CD4-positive, alpha-beta T cell (primary cell): ENCODE data around the gene AGAP1. TPM values are rescaled to one million over a fixed set of nuclear protein-coding genes. Genes with fewer than 3 reads are reported as not detected.

ENCODE experiments used
- ATAC-seq: fragments of 200-7000 bp; cut with Tn5 transposase; one replicate; pipeline ENCODE4 v1.10.0; 2022; ENCODE audit warnings: mild to moderate bottlenecking; ENCODE audit not compliant: poor library complexity
- CTCF ChIA-PET: fragments of 350-600 bp; sonication (Branson Sonifier 250); formaldehyde crosslinking; loops from one replicate; lab custom pipeline; 2021; ENCODE audit warnings: antibody characterized with exemption, inconsistent platforms; lab: Charles Lee
- POLR2A ChIA-PET: fragments of 350-600 bp; sonication (Branson Sonifier 250); formaldehyde crosslinking; loops from one replicate; lab custom pipeline; 2021; ENCODE audit warnings: antibody characterized with exemption, inconsistent platforms; lab: Charles Lee
- DNase-seq, 14 experiments: peaks; one replicate each; pipeline ENCODE4 v3.0.0-alpha.2; 2013 to 2020; ENCODE audit warnings: mixed read lengths in 2 of 14
- H3K27ac ChIP-seq, 2 donors: one replicate each; pipeline versions ENCODE4 v1.5.1 to v1.7.0; 2013; ENCODE audit warnings: low read length in 2 of 2, low read depth in 1 of 2, mild to moderate bottlenecking in 1 of 2
- H3K27me3 ChIP-seq, 2 experiments: 1 replicate in 1 of 2; 2 replicates in 1 of 2; pipeline versions ENCODE4 v1.6.1 to v1.7.0; 2013; ENCODE audit warnings: low read length in 2 of 2, control low read depth in 1 of 2, mild to moderate bottlenecking in 1 of 2, moderate library complexity in 1 of 2; ENCODE audit not compliant: insufficient read depth in 2 of 2, control insufficient read depth in 1 of 2
- H3K36me3 ChIP-seq: one replicate; pipeline ENCODE4 v1.6.1; 2013; ENCODE audit warnings: low read length, control low read depth; ENCODE audit not compliant: insufficient read depth
- H3K4me1 ChIP-seq: one replicate; pipeline ENCODE4 v1.6.1; 2013; ENCODE audit warnings: low read length, control low read depth; ENCODE audit not compliant: insufficient read depth
- H3K4me3 ChIP-seq: one replicate; pipeline ENCODE4 v1.5.1; 2013; ENCODE audit warnings: mild to moderate bottlenecking, low read length, moderate library complexity
- H3K9me3 ChIP-seq, 2 experiments: 1 replicate in 1 of 2; 2 replicates in 1 of 2; pipeline versions ENCODE4 v1.6.1 to v1.7.0; 2013; ENCODE audit warnings: low read length in 2 of 2, mild to moderate bottlenecking in 2 of 2, control low read depth in 1 of 2, moderate library complexity in 1 of 2; ENCODE audit not compliant: control insufficient read depth in 1 of 2, insufficient read depth in 1 of 2
- H3K27ac Mint-ChIP-seq: one replicate; pipeline ENCODE4 v1.8.0; 2020; ENCODE audit warnings: mixed read lengths
- H3K27me3 Mint-ChIP-seq: one replicate; pipeline ENCODE4 v1.8.0; 2021; ENCODE audit warnings: mixed read lengths
- H3K36me3 Mint-ChIP-seq: one replicate; pipeline ENCODE4 v1.8.0; 2021; ENCODE audit warnings: low read depth, mixed read lengths
- H3K4me1 Mint-ChIP-seq: one replicate; pipeline ENCODE4 v1.8.0; 2021; ENCODE audit warnings: low read depth, mixed read lengths
- H3K4me3 Mint-ChIP-seq: one replicate; pipeline ENCODE4 v1.8.0; 2020; ENCODE audit warnings: mild to moderate bottlenecking, mixed read lengths
- H3K9me3 Mint-ChIP-seq: one replicate; pipeline ENCODE4 v1.8.0; 2020; ENCODE audit warnings: mixed read lengths
- intact Hi-C, 2 experiments: fragments of 100-400 bp; cut with DNase I in 1 of 2; cut with micrococcal nuclease in 1 of 2; formaldehyde crosslinking; loops; one replicate each; pipeline versions ENCODE4 v1.15.1 to v1.9.0; 2023 to 2025; cut with DNase I, micrococcal nuclease
- total RNA-seq, 174 experiments: library from RNA in 2 of 174; stranded (reverse) in 2 of 174; gene quantifications; one replicate each; pipeline ENCODE4 v1.2.3 and lab custom pipeline; 2021 to 2026
- TF ChIP-seq, protein P1 (sequence below): fragments of 200-600 bp; IDR thresholded peaks from one replicate; pipeline ENCODE4 v1.8.0; 2022; ENCODE audit warnings: antibody characterized with exemption, mild to moderate bottlenecking

The AGAP1 gene
- total RNA-seq, 2 experiments from 2014 or later: 2.6 to 3.1 TPM

DNA sequence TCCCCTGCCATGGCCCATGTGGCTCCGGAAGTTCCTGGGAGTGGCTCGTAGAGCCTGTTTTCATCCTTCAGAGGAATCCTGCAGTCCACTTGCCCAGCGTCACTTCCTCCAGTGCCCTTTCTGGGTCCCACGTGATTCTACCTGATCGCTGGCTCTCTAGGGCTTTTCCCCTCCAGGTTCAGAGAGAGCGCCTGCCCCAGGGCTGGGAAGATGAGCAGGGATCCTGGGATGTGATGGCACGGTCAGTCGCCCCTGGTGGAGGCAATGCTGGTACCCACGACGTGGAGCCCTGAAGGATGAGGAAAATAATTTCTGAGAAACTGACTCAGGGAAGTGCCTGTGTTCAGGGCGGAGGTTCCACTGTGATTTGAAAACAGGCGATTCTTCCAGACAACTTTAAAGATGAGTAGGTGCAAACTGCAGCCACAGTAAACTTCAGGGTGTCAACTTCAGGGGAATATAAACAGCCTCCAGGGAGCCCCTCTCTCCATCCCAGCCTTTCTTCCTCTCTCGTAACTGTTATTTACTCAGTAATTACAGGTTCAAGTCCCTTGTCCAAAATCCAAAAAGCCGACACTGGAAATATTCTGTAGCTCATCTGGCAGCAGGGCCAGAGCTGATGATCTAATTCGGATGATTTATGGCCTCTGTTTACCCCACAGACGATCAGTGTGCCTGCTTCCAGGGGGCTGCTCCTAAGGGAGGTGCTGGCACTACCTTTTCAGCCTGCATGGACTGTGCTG, 105.9 kb downstream of the AGAP1 start:
- Mint-ChIP-seq H3K36me3 (no peaks in the 10 kb centered on the region), H3K9me3 (no peaks in the 10 kb centered on the region), H3K4me3 (no peak overlapping the region), H3K4me1 (no peaks in the 10 kb centered on the region), H3K27ac (no peak overlapping the region), H3K27me3 (peaks cover 19% of the 10 kb centered on the region)
- ATAC-seq: no peak
- intact Hi-C loops: loop anchor here in 1 of 2 experiments (10.0 kb wide), 1 partner anchor 145 kb away; no protein-coding TSS in a partner anchor
- Histone ChIP-seq H3K27me3 (peaks cover 0 to 2% of the 10 kb centered on the region in 2 experiments), H3K27ac (no peak overlapping the region), H3K4me1 (no peaks in the 10 kb centered on the region), H3K4me3 (no peak overlapping the region), H3K36me3 (no peaks in the 10 kb centered on the region), H3K9me3 (peaks cover 0 to 16% of the 10 kb centered on the region in 2 experiments)
- DNase-seq: no peak
- TF ChIP-seq, protein P1, sequence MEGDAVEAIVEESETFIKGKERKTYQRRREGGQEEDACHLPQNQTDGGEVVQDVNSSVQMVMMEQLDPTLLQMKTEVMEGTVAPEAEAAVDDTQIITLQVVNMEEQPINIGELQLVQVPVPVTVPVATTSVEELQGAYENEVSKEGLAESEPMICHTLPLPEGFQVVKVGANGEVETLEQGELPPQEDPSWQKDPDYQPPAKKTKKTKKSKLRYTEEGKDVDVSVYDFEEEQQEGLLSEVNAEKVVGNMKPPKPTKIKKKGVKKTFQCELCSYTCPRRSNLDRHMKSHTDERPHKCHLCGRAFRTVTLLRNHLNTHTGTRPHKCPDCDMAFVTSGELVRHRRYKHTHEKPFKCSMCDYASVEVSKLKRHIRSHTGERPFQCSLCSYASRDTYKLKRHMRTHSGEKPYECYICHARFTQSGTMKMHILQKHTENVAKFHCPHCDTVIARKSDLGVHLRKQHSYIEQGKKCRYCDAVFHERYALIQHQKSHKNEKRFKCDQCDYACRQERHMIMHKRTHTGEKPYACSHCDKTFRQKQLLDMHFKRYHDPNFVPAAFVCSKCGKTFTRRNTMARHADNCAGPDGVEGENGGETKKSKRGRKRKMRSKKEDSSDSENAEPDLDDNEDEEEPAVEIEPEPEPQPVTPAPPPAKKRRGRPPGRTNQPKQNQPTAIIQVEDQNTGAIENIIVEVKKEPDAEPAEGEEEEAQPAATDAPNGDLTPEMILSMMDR: no peak
- ChIA-PET CTCF (no interaction called here), POLR2A (no interaction called here)

DNA sequence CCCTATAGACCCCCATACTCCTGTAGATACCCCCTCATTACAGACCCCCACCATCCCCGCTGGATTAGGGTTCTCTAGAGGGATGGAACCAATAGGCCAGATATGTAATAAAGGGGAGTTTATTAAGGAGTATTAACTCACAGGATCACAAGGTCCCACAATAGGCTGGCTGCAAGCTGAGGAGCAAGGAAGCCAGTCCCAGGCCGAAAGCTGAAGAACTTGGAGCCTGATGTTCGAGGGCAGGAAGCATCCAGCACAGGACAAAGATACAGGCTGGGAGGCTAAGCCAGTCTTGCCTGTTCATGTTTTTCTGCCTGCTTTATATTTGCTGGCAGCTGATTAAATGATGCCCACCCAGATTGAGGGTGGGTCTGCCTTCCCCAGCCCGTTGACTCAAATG, 106.6 kb downstream of the AGAP1 start:
- H3K9me3 ChIP-seq: peaks cover 0 to 21% of the 10 kb centered on the region in 2 experiments
- no peak for DNase-seq
- ChIA-PET CTCF (no interaction called here), POLR2A (no interaction called here)
- no peaks in the 10 kb centered on the region for H3K36me3 ChIP-seq
- ATAC-seq: no peak
- Mint-ChIP-seq H3K4me1 (no peaks in the 10 kb centered on the region), H3K36me3 (no peaks in the 10 kb centered on the region), H3K27me3 (peaks cover 22% of the 10 kb centered on the region), H3K27ac (no peak overlapping the region), H3K4me3 (no peak overlapping the region), H3K9me3 (no peaks in the 10 kb centered on the region)
- H3K27ac ChIP-seq: no peak overlapping the region
- TF ChIP-seq, protein P1: no peak
- no peaks in the 10 kb centered on the region for H3K4me1 ChIP-seq
- no peaks in the 10 kb centered on the region for H3K27me3 ChIP-seq
- H3K4me3 ChIP-seq: no peak overlapping the region
- intact Hi-C loops: no loop called here

DNA sequence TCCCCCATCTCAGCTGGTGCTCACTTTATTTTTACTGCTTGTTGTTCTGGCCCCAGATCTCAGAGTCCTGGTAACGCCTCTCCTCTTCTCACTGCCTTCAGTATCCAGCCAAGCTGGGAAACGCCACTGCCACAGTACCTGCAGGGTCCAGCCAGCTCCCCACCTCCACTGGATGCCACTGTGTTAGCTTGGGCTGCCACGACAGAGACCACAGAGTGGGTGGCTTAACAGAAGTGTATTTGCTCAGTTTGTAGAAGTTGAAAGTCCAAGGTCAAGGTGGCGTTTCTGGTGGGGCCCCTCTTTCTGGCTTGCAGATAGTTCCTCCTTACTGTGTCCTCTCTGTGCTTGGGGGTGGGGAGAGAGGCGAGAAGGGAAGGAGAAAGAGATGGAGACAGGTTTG, 107.1 kb downstream of the AGAP1 start:
- POLR2A ChIA-PET: no interaction called here
- CTCF ChIA-PET: no interaction called here

More for the DNA sequence above, 107.1 kb downstream of the AGAP1 start:
- Mint-ChIP-seq H3K27ac (no peak overlapping the region), H3K27me3 (peaks cover 27% of the 10 kb centered on the region), H3K9me3 (no peaks in the 10 kb centered on the region), H3K4me3 (no peak overlapping the region), H3K36me3 (no peaks in the 10 kb centered on the region), H3K4me1 (no peaks in the 10 kb centered on the region)
- DNase-seq (no peak), ATAC-seq (no peak)
- H3K4me3 ChIP-seq: no peak overlapping the region
- H3K27ac ChIP-seq: no peak overlapping the region
- H3K36me3 ChIP-seq: no peaks in the 10 kb centered on the region
- TF ChIP-seq, protein P1: no peak
- intact Hi-C loops: no loop called here
- H3K27me3 ChIP-seq: no peaks in the 10 kb centered on the region
- no peaks in the 10 kb centered on the region for H3K4me1 ChIP-seq
- H3K9me3 ChIP-seq: peaks cover 0 to 21% of the 10 kb centered on the region in 2 experiments
